ENCODE measurements around the gene POLR3GL. TPM values are rescaled to one million over a fixed set of nuclear protein-coding genes. Genes with fewer than 3 reads are reported as not detected.
"Not testable (repeated sequence)": the region's sequence is repeated elsewhere in the genome, so short reads cannot be mapped to it uniquely, and the experiment has no call there.

The POLR3GL gene
- total RNA-seq, 1 donor from 2014 or later, result 17.2 TPM

GRCh38 chr1:146021622-146022402 is 57.3 kb downstream of the POLR3GL start, which contains the start of gene HJV:
TSS of gene HJV (minus strand) at chr1:146021735. CDS start at chr1:146020231, 1,504 bp downstream.
- no peak for DNase-seq

GRCh38 chr1:146022403-146023127 is 58.1 kb downstream of the POLR3GL start:
- no peak for DNase-seq

- DNase-seq, result not testable (repeated sequence)
These were observed 61.5 kb downstream of the POLR3GL start for GRCh38 chr1:146025787-146026495.

- DNase-seq, result not testable (repeated sequence)
These were observed 62.2 kb downstream of the POLR3GL start for GRCh38 chr1:146026650-146027049.

Other genes with a start within 250 kb of the POLR3GL start
- not detected in 2 replicates for gene CD160, start 245.2 kb upstream of the POLR3GL start, total RNA-seq
- 13.9 and 15.3 TPM in 2 replicates for gene RNF115, start 140.6 kb upstream of the POLR3GL start, total RNA-seq
- 27.5 and 29.3 TPM in 2 replicates for gene POLR3C, start 140.5 kb upstream of the POLR3GL start, total RNA-seq
- gene NUDT17, start 119.1 kb upstream of the POLR3GL start, total RNA-seq, result 2.4 TPM in 2 replicates
- 6.1 and 10.7 TPM in 2 replicates for gene PIAS3, start 105.6 kb upstream of the POLR3GL start, total RNA-seq
- 0.09 and 0.17 TPM in 2 replicates for gene ANKRD35, start 78.8 kb upstream of the POLR3GL start, total RNA-seq
- gene ITGA10, start 54.6 kb upstream of the POLR3GL start, total RNA-seq, result 3.9 and 4.6 TPM in 2 replicates
- 34.0 and 41.4 TPM in 2 replicates for gene PEX11B, start 46.0 kb upstream of the POLR3GL start, total RNA-seq
- gene RBM8A, start 37.2 kb upstream of the POLR3GL start, total RNA-seq, result 187 and 192 TPM in 2 replicates
- 21.1 and 29.7 TPM in 2 replicates for gene LIX1L, start 6.7 kb upstream of the POLR3GL start, total RNA-seq
- under 0.01 TPM in 2 replicates for gene ANKRD34A, start 115 bp upstream of the POLR3GL start, total RNA-seq
- 108 and 151 TPM in 2 replicates for gene TXNIP, start 31.9 kb downstream of the POLR3GL start, total RNA-seq
- not detected in 2 replicates for gene HJV, start 57.0 kb downstream of the POLR3GL start, total RNA-seq
- 0.28 and 0.34 TPM in 2 replicates for gene NBPF10, start 180.1 kb downstream of the POLR3GL start, total RNA-seq